Measurements from ENCODE around the gene FAM118B. TPM values are rescaled to one million over a fixed set of nuclear protein-coding genes. Genes with fewer than 3 reads are reported as not detected.

Gene FAM118B
- total and polyA plus RNA-seq, 2 of the 4 experiments (the other 2 are of a cell fraction) = 20.0 to 27.2 TPM

DNA sequence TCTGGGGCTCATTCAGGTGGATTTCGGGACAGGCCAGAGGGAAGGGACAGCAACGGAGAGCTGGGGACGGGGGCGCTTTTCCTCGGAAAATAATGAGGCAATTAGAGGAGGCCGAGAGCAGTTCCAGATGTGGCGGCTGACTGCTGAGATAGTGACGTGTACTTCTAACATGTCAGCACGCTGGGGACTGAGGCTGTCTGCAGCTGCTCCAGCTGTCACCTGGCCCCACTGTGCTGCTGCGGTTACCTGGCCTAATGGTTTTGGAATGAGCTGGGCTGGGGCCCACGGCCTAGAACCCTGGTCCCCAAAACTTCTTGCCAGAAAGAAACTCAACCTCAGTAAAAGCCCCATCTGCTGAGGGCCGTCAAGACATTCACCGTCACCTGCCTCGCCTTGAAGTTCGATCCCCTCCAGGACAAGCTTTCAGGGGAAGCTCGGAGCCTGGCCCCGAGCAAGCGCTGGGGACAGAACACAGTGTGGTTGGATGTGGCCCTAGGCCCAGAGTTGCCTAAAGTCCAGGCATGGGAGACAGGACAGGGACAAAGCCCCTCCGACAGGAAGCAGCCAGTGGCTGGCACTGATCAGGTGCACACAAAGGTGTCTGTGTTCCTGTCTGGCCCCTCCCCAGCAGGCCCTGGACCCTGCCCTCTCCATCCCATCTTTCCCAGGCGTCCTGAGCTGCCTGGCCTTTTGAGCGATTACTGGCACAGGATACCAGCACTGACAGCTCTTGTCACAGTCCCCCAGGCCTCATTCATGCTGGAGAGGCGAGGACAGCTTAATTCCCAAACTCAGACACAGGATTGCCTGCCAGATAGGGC, 22.3 kb upstream of the FAM118B start:
- Histone ChIP-seq H4K5ac (ENCODE audit: low read depth, low read length) (no peak overlapping the region), H3K56ac (ENCODE audit: extremely low read depth, insufficient read depth, low read length) (no peak overlapping the region), H3K9ac (ENCODE audit: low read depth, low read length) (no peak overlapping the region), H3K18ac (ENCODE audit: low read depth, low read length) (no peak overlapping the region), H4K8ac (ENCODE audit: low read depth in 2 of 2, low read length in 2 of 2) (no peak overlapping the region), H2AFZ (replicated peaks; ENCODE audit: low read length, poor library complexity) (no peak overlapping the region), H3K79me1 (ENCODE audit: low read depth in 1 of 2, low read length in 2 of 2) (no peaks in the 10 kb centered on the region), H3K4me1 (ENCODE audit: control insufficient read depth, insufficient read depth, low read length) (no peaks in the 10 kb centered on the region), H3K27ac (ENCODE audit: insufficient read depth, low read length) (no peak overlapping the region), H2AK9ac (replicated peaks; ENCODE audit: low read depth, low read length, poor library complexity) (no peak overlapping the region), H3K23ac (ENCODE audit: low read depth, low read length) (no peak overlapping the region), H3K4me3 (ENCODE audit: insufficient read depth, low read depth, low read length) (no peak overlapping the region), H4K91ac (ENCODE audit: insufficient read depth, low read depth, low read length) (no peak overlapping the region), H3K4ac (ENCODE audit: low read depth, low read length) (no peak overlapping the region), H2BK20ac (ENCODE audit: low read depth, low read length) (no peak overlapping the region), H2BK15ac (ENCODE audit: low read depth, low read length) (no peak overlapping the region), H2AK5ac (ENCODE audit: low read depth, low read length) (no peak overlapping the region), H3K4me2 (ENCODE audit: low read depth, low read length) (no peak overlapping the region), H2BK5ac (ENCODE audit: low read depth, low read length, poor library complexity, severe bottlenecking) (no peak overlapping the region), H3K14ac (replicated peaks; ENCODE audit: low read depth, low read length) (no peak overlapping the region), H4K20me1 (ENCODE audit: insufficient read depth, low read length) (no peaks in the 10 kb centered on the region; the same call in 1 of the 2 replicates), H3K27me3 (ENCODE audit: control insufficient read depth, insufficient read depth, low read length) (no peaks in the 10 kb centered on the region), H3K9me3 (ENCODE audit: control insufficient read depth, insufficient read depth, low read length) (no peaks in the 10 kb centered on the region), H3K9me1 (ENCODE audit: insufficient read depth, low read length) (no peaks in the 10 kb centered on the region), H3K36me3 (ENCODE audit: control insufficient read depth, insufficient read depth, low read length) (peaks cover 7% of the 10 kb centered on the region), H2BK120ac (ENCODE audit: low read depth, low read length) (no peak overlapping the region)
- ATAC-seq (ENCODE audit: low read depth) (no peak), DNase-seq (no peak)
- 67% methylated on average over 8 of the region's 22 CpGs; no CpG with 5 or more reads in 1 of the 2 experiments for WGBS, 2 experiments (ENCODE audit: extremely low coverage in 2 of 2, insufficient read length in 1 of 2)
- in situ Hi-C loops (cut with MboI; ENCODE audit: low sequenced_read_pairs) (no loop called here), intact Hi-C loops (cut with micrococcal nuclease) (no loop called here), dilution Hi-C loops (cut with HindIII; ENCODE audit: low sequenced_read_pairs, unreplicated experiment) (no loop called here)
- ChIA-PET POLR2A (ENCODE audit: unreplicated experiment) (no interaction called here), CTCF (no interaction called here)
- no peak for TF ChIP-seq CEBPB (IDR thresholded peaks at IDR 0.05; ENCODE audit: low read depth, low read length)
- TF ChIP-seq CHD1 (IDR thresholded peaks at IDR 0.05; ENCODE audit: low read depth, low read length) = no peak
- TF ChIP-seq ELK1 (IDR thresholded peaks at IDR 0.05; ENCODE audit: borderline replicate concordance, low read depth, low read length) = no peak
- no peak for TF ChIP-seq RAD21 (IDR thresholded peaks at IDR 0.05; ENCODE audit: low read length)
- no peak for TF ChIP-seq FOS (IDR thresholded peaks at IDR 0.05; ENCODE audit: low read depth, low read length)
- no peak for TF ChIP-seq MXI1 (IDR thresholded peaks at IDR 0.05; ENCODE audit: borderline replicate concordance, low read depth, low read length)
- no peak for TF ChIP-seq NFE2L2 (IDR thresholded peaks at IDR 0.05; ENCODE audit: low read depth, low read length)
- no peak for TF ChIP-seq CTCF (conservative IDR thresholded peaks at IDR 0.05; ENCODE audit: low read depth, low read length)
- no peak for TF ChIP-seq RCOR1 (IDR thresholded peaks at IDR 0.05; ENCODE audit: insufficient replicate concordance, low read length)
- TF ChIP-seq POLR2A (IDR thresholded peaks at IDR 0.05; ENCODE audit: low read depth, low read length) = no peak
- no peak for TF ChIP-seq RFX5 (IDR thresholded peaks at IDR 0.05; ENCODE audit: low read depth, low read length)
- no peak for TF ChIP-seq SMC3 (IDR thresholded peaks at IDR 0.05; ENCODE audit: low read depth, low read length)
- BruUV-seq (replicated peaks) = no TSS peak
